Hematopoietic multipotent progenitor cell treated with erythropoietin and hydrocortisone succinate and interleukin-3 and kit ligand, for 17 days (in vitro differentiated cells): ENCODE measurements around the gene DDX50.

Experiments used
- DNase-seq: peaks from one replicate; pipeline ENCODE4 v3.0.0-alpha.2; 2015; ENCODE audit warnings: low spot score

Gene DDX50

GRCh38 chr10:68987611-68988010 is 86.5 kb downstream of the DDX50 start:
- DNase-seq, result no peak

GRCh38 chr10:68988530-68989316 is 87.6 kb downstream of the DDX50 start, which contains the start of gene KIFBP:
Gene KIFBP, plus strand, starts transcription at chr10:68988803. Its CDS starts 30 bp downstream, at chr10:68988833.
- DNase-seq, result peak; percentile 74

DNA sequence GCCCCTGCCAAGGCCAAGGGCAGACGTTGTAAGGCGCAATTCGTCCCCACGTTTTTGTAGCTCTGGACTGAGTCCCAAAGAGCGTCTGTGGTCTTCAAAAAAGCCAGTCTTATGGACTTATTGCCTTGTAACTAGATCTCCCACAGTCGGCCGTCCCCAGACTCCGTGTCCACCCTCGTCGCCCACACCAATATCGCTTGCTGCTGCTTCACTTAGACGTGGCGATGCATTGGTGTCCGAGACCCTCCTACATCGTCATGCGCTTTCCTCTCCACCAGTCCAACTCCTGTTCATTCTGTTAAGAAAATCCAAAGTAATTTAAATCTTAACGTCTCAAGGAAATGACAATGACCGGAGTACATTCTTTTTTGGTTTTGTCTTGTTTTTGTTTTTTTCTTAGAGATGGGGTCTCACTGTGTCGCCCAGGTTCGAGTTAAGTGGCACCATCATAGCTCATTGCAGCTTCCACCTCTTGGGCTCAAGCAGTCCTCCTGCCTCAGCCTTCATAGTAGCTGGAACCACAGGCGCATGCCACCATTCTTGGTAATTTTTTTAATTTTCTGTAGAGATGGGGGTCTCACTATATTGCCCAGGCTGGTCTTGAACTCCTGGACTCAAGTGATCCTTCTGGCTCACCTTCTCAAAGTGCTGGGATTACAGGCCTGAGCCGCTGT is 88.3 kb downstream of the DDX50 start:
- no peak for DNase-seq

- DNase-seq, result no peak
These were observed 91.7 kb downstream of the DDX50 start for GRCh38 chr10:68992636-68993440.
